Measurements from ENCODE around the gene PRXL2B.

- TF ChIP-seq POLR2AphosphoS5 (IDR thresholded peaks at IDR 0.05; ENCODE audit: low read depth) (no peak), CTCF (IDR thresholded peaks at IDR 0.05; ENCODE audit: insufficient read depth, low read length) (no peak), REST (IDR thresholded peaks at IDR 0.05; ENCODE audit: insufficient replicate concordance, low read depth) (no peak)
Observed at GRCh38 chr1:2602311-2602835, 15.8 kb downstream of the PRXL2B start.
